AG09309 (cell line): ENCODE results near the gene COX15.
"Not testable (repeated sequence)": the region's sequence is repeated elsewhere in the genome, so short reads cannot be mapped to it uniquely, and the experiment has no call there.

ENCODE experiments used
- DNase-seq: peaks from one replicate; pipeline ENCODE4 v3.0.0-alpha.2; 2010; ENCODE audit warnings: low read depth
- H3K4me3 ChIP-seq: 2 replicates; pipeline ENCODE4 v1.5.1; 2011; ENCODE audit warnings: mild to moderate bottlenecking, low read depth, low read length, moderate library complexity; ENCODE audit not compliant: control insufficient read depth
- TF ChIP-seq, protein P1 (sequence below): IDR thresholded peaks from 2 replicates; pipeline ENCODE4 v1.5.1; 2011; ENCODE audit warnings: mild to moderate bottlenecking, low read depth, low read length, inconsistent platforms; ENCODE audit not compliant: insufficient read depth, control insufficient read depth; ENCODE audit errors: missing control alignments

Gene COX15

DNA sequence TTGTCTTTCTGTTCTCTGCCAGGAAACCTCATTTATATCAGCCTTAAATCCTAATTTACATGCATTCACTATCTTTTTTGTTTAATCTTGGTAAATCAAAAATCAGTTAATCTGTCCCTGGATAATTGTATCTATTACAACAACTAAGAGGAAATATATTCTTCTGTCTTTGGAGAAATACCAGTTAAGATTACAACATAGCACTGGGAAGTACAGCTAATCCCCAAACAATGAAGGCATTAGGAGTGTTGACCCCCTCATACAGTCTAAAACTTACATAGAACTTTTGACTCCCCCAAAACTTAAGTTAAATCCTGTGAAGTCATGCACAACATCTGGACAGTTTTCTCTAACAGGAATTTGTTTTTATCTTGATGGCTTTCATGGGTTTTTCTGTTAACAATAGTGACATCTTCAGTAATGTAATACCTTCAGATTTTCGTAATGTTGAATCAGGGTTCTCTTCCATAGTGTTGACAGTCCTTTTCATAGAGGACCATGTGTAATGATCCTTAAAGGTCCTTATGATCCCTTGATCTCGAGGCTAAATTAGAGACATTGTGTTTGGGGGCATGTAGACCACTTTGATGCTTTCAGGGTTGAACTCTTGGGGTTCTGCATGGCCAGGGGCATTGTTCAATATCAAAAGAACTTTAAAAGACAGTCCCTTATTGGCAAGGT lies 26.4 kb upstream of the COX15 start:
- DNase-seq, result no peak
- TF ChIP-seq, protein P1, sequence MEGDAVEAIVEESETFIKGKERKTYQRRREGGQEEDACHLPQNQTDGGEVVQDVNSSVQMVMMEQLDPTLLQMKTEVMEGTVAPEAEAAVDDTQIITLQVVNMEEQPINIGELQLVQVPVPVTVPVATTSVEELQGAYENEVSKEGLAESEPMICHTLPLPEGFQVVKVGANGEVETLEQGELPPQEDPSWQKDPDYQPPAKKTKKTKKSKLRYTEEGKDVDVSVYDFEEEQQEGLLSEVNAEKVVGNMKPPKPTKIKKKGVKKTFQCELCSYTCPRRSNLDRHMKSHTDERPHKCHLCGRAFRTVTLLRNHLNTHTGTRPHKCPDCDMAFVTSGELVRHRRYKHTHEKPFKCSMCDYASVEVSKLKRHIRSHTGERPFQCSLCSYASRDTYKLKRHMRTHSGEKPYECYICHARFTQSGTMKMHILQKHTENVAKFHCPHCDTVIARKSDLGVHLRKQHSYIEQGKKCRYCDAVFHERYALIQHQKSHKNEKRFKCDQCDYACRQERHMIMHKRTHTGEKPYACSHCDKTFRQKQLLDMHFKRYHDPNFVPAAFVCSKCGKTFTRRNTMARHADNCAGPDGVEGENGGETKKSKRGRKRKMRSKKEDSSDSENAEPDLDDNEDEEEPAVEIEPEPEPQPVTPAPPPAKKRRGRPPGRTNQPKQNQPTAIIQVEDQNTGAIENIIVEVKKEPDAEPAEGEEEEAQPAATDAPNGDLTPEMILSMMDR, result no peak
- H3K4me3 ChIP-seq, result no peak overlapping the region

DNA sequence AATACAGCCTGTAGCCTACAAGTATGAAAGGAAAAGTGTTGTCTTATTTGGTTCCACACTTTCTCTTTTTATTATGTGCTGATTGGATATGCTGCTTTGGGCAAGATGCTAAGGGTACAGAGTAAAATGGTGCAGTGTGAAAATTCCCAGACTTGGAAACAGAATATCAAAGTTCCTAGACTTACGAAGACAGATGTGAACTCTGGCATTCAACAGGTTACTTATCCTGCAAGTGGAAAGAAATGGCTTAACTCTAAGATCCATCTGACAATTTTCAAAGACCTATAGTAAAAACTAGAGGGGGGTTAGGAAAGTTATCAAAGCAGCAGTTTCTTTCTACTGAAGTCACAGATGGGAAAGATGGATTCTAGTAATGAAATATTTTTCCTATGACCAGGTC lies 24.2 kb upstream of the COX15 start:
- no peak overlapping the region for H3K4me3 ChIP-seq
- TF ChIP-seq, protein P1, result no peak
- DNase-seq, result no peak

DNA sequence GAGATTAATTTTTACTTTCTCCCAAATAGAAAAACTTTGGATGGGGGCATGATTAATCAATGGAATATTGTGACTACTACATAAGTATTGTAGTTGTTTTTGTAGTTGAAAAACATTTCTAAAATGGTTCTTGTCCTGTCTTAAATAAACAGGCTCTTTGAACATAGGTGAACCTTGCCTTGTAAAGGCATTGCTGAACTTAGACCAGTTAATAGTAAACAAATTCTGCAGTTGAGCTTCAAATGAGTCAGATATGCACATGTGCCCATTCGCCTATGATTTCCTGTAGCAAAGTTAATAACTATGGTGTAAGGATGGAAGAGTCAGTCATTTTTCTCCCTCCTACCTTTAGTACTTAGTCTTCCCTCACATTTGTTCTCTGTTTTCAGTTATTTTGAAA lies 22.7 kb upstream of the COX15 start:
- H3K4me3 ChIP-seq, result no peak overlapping the region
- TF ChIP-seq, protein P1, result no peak
- DNase-seq, result no peak

DNA sequence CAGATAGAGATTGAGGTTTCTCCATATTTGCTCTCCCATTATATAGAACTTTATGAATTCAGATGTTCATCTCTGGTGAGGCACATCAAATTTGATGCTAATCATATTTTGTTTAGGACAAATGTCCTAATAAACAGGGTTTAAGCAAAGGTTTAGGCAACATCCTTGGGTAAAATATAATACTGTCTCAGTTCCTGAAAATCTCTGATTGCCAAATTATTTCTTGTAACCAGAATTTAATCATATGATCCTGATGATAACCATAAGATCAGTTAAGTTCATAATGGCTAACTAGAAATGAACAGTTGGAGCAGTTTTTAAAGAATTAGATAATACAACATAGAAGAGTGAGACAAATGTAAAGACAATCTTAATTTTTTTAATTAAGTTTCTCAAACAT lies 18.7 kb upstream of the COX15 start:
- no peak overlapping the region for H3K4me3 ChIP-seq
- TF ChIP-seq, protein P1, result no peak
- no peak for DNase-seq

DNA sequence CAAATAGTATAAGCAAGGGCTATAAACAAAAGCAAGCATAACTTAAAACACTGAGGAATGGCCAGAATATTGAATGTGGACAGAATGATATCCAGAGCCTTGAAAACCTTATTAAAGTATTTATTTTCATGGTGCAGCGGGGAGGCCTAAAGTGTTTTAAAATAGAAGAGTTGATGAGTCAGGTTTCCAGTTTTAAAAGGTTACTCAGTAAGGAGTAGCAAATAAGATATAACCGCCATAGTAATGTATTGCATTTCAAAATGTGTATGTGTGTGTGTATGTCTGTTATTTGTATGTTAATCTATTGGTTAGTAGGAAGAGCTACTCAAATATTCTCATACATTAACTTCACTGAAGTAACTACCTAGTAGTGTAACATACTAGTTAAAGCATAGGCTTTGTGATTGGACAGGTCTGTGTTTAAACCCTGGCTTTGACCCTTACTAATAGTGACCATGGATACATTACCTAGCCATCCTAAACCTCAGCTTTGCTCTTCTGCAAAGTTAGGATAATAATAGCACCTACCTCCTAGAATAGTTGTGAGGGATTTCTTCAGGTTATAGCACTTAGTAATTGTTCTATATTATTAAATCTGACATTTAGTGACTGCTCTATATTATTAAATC lies 17.0 kb upstream of the COX15 start:
- H3K4me3 ChIP-seq, result no peak overlapping the region
- no peak for DNase-seq
- TF ChIP-seq, protein P1, result no peak

DNA sequence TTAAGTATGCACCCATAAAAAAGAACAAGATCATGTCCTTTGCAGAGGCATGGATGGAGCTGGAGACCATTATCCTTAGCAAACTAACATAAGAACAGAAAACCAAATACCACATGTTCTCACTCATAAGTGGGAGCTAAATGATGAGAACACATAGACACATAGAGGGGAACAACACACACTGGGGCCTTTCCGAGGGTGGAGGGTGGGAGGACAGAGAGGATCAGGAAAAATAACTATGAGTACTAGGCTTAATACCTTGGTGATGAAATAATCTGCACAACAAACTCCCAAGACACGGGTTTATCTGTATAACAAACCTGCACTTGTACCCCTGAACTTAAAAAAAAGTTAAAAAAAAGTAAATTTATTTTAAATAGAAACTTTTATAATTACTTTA lies 14.2 kb upstream of the COX15 start:
- H3K4me3 ChIP-seq, DNase-seq: not testable (repeated sequence)

DNA sequence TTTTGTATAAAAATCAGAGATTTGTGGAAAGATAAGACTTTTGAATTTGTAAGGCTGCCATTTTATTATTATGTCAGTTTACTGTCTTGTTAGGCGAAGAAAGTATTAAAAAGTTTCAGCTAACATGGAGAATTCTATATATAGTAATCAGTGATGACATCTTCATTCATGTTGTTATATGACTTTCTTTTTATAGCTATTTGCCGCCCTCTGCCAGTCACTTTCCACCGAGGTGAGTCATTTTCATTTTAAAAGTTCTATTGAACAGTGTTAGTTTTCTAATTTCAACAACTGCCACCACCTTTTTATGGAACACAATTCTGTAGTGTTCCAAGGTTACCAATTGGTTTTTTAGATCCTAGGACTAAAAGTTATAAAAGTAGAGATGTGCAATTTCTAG lies 11.9 kb upstream of the COX15 start:
- TF ChIP-seq, protein P1, result no peak
- no peak overlapping the region for H3K4me3 ChIP-seq
- DNase-seq, result no peak
